ENCODE results near the gene MT3. TPM values are rescaled to one million over a fixed set of nuclear protein-coding genes. Genes with fewer than 3 reads are reported as not detected.

Gene MT3
- total and polyA plus RNA-seq, 2 of the 13 experiments (the other 11 are each of a cell fraction or from before 2014, with no cell fraction given): not detected

GRCh38 chr16:56607109-56607618 lies 17.8 kb downstream of the MT3 start (continued):
- TF ChIP-seq ZNF784 (CRISPR knock-in tag; IDR thresholded peaks at IDR 0.05; ENCODE audit: borderline replicate concordance) (no peak), ZNF816 (CRISPR knock-in tag; IDR thresholded peaks at IDR 0.05; ENCODE audit: borderline replicate concordance) (peak; percentile 62; the same call in 1 of the 2 replicates), ATF6 (CRISPR knock-in tag; conservative IDR thresholded peaks at IDR 0.05) (no peak), AKAP8 (CRISPR knock-in tag; IDR thresholded peaks at IDR 0.05) (no peak), ZNF180 (CRISPR knock-in tag; IDR thresholded peaks at IDR 0.05; ENCODE audit: borderline replicate concordance, low read depth) (peak; percentile 61; the same call in 1 of the 2 replicates), ZNF558 (CRISPR knock-in tag; IDR thresholded peaks at IDR 0.05; ENCODE audit: borderline replicate concordance) (peak; percentile 94; the same call in 1 of the 2 replicates), ZBTB38 (CRISPR knock-in tag; IDR thresholded peaks at IDR 0.05) (peak; percentile 39; the same call in 1 of the 2 replicates), ZNF101 (CRISPR knock-in tag; IDR thresholded peaks at IDR 0.05; ENCODE audit: borderline replicate concordance, low read depth) (no peak)
- TF ChIP-seq, protein P1, sequence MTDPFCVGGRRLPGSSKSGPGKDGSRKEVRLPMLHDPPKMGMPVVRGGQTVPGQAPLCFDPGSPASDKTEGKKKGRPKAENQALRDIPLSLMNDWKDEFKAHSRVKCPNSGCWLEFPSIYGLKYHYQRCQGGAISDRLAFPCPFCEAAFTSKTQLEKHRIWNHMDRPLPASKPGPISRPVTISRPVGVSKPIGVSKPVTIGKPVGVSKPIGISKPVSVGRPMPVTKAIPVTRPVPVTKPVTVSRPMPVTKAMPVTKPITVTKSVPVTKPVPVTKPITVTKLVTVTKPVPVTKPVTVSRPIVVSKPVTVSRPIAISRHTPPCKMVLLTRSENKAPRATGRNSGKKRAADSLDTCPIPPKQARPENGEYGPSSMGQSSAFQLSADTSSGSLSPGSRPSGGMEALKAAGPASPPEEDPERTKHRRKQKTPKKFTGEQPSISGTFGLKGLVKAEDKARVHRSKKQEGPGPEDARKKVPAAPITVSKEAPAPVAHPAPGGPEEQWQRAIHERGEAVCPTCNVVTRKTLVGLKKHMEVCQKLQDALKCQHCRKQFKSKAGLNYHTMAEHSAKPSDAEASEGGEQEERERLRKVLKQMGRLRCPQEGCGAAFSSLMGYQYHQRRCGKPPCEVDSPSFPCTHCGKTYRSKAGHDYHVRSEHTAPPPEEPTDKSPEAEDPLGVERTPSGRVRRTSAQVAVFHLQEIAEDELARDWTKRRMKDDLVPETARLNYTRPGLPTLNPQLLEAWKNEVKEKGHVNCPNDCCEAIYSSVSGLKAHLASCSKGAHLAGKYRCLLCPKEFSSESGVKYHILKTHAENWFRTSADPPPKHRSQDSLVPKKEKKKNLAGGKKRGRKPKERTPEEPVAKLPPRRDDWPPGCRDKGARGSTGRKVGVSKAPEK (CRISPR knock-in tag; IDR thresholded peaks at IDR 0.05; ENCODE audit: borderline replicate concordance): no peak
- TF ChIP-seq, protein P2, sequence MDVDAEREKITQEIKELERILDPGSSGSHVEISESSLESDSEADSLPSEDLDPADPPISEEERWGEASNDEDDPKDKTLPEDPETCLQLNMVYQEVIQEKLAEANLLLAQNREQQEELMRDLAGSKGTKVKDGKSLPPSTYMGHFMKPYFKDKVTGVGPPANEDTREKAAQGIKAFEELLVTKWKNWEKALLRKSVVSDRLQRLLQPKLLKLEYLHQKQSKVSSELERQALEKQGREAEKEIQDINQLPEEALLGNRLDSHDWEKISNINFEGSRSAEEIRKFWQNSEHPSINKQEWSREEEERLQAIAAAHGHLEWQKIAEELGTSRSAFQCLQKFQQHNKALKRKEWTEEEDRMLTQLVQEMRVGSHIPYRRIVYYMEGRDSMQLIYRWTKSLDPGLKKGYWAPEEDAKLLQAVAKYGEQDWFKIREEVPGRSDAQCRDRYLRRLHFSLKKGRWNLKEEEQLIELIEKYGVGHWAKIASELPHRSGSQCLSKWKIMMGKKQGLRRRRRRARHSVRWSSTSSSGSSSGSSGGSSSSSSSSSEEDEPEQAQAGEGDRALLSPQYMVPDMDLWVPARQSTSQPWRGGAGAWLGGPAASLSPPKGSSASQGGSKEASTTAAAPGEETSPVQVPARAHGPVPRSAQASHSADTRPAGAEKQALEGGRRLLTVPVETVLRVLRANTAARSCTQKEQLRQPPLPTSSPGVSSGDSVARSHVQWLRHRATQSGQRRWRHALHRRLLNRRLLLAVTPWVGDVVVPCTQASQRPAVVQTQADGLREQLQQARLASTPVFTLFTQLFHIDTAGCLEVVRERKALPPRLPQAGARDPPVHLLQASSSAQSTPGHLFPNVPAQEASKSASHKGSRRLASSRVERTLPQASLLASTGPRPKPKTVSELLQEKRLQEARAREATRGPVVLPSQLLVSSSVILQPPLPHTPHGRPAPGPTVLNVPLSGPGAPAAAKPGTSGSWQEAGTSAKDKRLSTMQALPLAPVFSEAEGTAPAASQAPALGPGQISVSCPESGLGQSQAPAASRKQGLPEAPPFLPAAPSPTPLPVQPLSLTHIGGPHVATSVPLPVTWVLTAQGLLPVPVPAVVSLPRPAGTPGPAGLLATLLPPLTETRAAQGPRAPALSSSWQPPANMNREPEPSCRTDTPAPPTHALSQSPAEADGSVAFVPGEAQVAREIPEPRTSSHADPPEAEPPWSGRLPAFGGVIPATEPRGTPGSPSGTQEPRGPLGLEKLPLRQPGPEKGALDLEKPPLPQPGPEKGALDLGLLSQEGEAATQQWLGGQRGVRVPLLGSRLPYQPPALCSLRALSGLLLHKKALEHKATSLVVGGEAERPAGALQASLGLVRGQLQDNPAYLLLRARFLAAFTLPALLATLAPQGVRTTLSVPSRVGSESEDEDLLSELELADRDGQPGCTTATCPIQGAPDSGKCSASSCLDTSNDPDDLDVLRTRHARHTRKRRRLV (CRISPR knock-in tag; IDR thresholded peaks at IDR 0.05): no peak

Data from HepG2 (cell line).